GM13977 (cell line): ENCODE results near the gene LMF1.

Experiments
- DNase-seq: peaks from one replicate; pipeline ENCODE4 v3.0.0; 2012; ENCODE audit warnings: low spot score
- CTCF ChIP-seq: IDR thresholded peaks from 2 replicates; pipeline ENCODE4 v1.5.1; 2012; ENCODE audit warnings: mild to moderate bottlenecking, control low read depth; ENCODE audit not compliant: insufficient read depth; ENCODE audit errors: extremely low read depth, missing control alignments
- in situ Hi-C: fragments of 300-500 bp; cut with MboI; formaldehyde crosslinking; loops from one replicate; pipeline ENCODE4 v1.12.0; 2022; ENCODE audit warnings: low sequenced_read_pairs, low pct_unique_long_range_greater_than_20kb, mixed read lengths, inconsistent platforms; ENCODE audit not compliant: unreplicated experiment

The LMF1 gene

DNA sequence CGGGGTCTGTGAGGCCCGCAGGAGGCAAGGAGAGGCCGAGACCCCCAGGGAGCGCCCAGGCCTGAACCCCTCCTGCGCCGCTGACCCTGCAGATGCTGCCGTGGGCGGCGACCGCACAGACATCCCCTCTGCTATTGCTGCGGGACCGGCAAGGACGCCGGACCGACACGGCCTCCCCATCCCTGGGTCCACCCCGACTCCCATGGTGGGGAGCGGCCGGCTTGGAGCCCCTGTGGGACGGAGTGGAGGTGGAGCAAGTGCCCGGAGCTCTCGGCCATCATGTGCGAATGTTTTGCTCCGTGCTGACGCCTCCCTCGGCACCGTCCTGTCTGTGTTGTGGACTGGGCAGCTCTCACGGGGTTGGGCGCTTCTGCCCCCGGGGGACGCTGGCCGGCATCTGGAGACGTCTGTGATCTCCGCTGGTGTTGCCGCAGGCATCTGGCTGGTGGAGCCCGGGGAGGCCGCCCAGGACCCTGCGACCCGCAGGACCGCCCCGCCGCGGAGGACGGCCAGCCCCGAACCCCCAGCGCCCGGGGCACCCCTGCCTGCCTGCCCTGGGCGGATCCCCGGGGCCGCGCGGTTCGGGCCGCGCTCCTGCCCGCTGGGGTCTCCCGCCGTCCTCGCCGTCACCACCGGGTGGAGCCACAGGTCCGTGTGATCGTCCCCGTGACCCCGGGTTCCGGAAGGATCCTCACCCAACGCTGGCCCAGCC lies 157.4 kb downstream of the LMF1 start:
- in situ Hi-C loops = loop anchor here (10.0 kb wide), 1 partner anchor 301 kb away; no protein-coding TSS in a partner anchor
- DNase-seq = peak; percentile 82
- peak; percentile 79 for TF ChIP-seq CTCF

GRCh38 chr16:808085-808386 lies 162.7 kb downstream of the LMF1 start:
- DNase-seq = no peak
- TF ChIP-seq CTCF = no peak
- in situ Hi-C loops = no loop called here

- no peak for TF ChIP-seq CTCF
- in situ Hi-C loops = no loop called here
- peak; percentile 99 for DNase-seq
Observed at GRCh38 chr16:807347-808084, 163.3 kb downstream of the LMF1 start.

DNA sequence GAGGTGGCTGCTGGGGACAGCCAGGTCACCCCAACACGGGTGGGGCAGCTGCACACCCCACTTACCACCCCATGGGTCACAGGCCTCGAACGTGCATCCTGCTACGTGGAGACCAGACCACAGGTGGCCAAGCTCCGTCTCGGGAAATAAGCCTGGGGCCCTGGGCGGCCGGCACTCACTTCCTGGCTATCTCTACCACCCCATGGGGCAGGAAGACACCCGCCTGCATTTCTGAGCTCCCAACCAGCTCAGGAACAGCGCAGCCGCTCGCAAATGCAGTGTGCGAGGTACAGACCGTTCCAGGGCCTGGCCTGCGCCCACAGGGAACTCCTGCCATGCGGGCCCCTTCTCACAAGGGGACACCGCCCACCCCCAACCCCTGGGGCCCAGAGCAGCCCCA lies 165.3 kb downstream of the LMF1 start:
- no peak for TF ChIP-seq CTCF
- in situ Hi-C loops = no loop called here
- DNase-seq = no peak

DNA sequence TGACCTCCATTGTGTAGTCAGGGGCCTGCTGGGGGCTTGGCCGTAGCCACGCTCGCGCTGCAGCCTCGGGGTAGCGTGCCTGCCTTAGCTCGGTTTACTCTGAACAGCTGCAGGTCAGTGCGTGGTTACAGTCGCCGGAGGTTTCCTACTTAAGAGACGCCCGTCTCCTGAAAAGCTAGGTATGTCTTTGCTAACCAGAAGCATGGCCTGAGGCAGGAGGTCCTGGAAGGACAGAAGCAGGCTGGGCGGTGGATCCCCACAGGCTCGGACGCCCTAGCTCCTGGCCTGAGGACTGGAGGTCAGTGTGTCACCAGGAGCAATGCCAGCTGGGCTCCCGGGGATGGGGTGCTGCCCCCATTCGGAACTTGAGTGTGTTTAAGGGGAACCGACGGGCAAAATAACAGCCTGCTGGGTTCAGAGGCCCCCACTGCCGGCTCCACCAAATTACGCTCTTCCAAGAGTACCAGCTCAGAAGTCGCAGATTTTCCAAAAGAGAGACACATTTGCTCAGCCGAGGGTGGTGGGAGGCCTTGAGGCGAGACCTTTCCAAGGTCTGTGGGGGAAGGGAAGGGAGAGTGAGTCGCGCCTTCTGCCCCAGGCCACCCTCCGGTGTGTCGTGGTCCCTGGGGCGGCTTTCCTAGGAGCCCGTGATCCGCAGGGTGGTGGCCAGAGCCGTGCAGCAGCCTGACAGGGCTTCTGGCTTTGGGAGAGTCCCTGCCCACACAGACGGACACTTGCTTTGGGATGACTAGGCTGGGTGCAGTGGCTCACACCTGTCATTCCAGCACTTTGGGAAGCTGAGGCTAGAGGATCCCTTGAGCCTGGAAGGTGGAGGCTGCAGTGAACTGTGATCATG lies 166.4 kb downstream of the LMF1 start:
- in situ Hi-C loops = no loop called here

GRCh38 chr16:803754-804080 lies 167.1 kb downstream of the LMF1 start:
- TF ChIP-seq CTCF = no peak
- in situ Hi-C loops = no loop called here
- DNase-seq = no peak

More for the DNA sequence above, 166.4 kb downstream of the LMF1 start:
- DNase-seq = no peak
- TF ChIP-seq CTCF = no peak
